GM03348 (cell line): ENCODE measurements around the gene EVC2.
"Not testable (repeated sequence)": the region's sequence is repeated elsewhere in the genome, so short reads cannot be mapped to it uniquely, and the experiment has no call there.

Experiments
- DNase-seq: peaks from one replicate; pipeline ENCODE4 v3.0.0; 2012; ENCODE audit warnings: low spot score

The EVC2 gene

DNA sequence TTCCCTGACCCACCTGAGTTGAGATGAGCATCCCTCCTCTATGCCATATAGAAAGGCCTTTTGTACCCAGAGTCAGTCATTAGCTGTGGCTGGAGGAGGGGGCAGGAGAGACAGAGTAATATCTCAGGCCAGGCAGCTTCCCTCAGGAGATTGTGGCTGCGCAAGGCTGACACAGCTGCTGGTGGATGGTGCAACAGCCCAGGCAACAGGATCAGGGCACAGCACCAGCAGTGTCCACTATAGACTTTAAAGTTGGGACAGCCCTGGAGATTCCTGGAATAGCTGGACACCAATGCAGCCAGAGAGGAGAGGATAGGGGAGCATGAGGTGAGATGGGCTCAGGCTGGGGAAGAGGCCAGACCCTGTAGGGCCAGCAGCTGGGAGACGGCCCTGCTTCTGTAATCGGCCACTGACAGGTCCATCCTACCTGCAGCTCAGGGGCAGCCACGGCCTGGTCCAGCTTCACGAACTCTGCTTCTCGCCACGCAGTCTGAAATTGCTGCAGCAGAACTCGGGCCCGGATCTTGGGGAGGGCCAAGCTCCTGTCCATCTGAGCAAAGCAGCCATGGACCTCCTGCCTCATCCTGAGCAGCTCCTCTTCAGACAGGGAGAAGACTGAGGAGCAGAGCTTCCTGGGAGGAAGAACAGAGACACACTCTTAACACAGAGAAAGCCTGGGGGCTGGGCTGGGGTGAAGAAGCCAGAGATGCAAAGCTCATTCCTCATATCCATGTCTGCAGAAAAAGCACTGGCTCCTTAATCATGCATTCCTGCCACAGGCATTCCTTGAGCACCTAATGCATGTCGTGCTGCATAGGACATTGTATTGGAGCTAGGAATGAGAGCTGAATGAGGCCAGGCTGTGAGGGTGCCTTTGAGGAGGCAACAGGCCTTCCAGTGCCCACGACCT lies 90.1 kb downstream of the EVC2 start:
- DNase-seq: no peak

GRCh38 chr4:5616331-5616950 lies 91.9 kb downstream of the EVC2 start:
- DNase-seq: no peak

DNA sequence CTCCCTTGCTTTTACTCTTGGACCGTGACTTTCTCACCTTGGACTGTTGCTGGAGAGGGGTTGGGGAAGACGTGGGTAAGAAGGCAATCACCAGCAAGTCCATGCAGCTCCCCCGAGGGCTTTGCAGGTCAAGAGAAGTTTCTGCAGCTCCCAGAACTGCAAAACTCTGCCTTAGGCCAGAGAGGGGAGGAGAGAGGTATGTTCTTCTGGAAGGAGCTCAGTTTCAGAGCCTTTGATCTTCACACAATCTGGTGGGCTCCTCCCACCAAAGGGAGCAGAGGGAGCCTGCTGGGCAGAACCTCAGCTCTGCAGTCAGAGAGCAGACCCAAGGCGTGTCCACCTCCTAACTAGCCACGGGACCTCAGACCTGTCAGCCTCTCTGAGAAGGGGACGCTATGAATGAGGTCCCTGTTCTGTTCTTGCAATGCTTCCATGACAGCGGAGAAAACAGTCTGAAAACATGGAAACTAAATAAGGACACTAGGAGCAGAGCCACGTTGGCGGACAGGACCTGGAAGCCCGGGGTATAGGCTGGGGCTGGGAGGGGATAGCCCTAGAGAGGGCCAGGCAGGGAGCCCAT lies 92.8 kb downstream of the EVC2 start:
- DNase-seq: no peak

DNA sequence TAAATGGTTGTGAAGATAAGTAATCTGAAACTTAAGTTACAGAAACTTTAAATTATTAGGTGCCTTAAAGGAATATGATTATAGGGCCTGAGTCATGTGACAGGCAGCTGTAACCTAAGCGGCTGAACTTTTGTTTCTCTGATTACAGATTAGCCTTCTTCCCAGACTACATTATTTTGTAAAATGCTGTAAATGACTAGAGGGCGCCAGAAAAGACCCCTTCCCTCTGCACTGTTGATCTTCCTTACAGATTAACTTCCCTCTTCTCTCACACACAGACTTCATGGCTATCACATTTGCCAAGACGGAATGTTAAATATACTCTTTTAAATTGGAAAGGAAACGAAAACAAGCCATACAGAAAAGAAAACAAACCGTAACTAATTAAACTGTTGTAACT lies 96.6 kb downstream of the EVC2 start:
- no peak for DNase-seq

- no peak for DNase-seq
Observed at GRCh38 chr4:5609306-5610007, 98.9 kb downstream of the EVC2 start.

DNA sequence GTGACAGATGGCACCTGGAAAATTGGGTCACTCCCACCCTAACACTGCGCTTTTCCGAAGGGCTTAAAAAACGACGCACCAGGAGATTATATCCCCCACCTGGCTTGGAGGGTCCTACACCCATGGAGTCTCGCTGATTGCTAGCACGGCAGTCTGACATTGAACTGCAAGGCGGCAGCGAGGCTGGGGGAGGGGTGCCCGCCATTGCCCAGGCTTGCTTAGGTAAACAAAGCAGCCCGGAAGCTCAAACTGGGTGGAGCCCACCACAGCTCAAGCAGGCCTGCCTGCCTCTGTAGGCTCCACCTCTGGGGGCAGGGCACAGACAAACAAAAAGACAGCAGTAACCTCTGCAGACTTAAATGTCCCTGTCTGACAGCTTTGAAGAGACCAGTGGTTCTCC lies 114.5 kb downstream of the EVC2 start:
- DNase-seq: not testable (repeated sequence)

- DNase-seq: no peak
Observed at GRCh38 chr4:5592272-5592671, 116.1 kb downstream of the EVC2 start.

- no peak for DNase-seq
Observed at GRCh38 chr4:5589495-5589894, 118.9 kb downstream of the EVC2 start.

- no peak for DNase-seq
Observed at GRCh38 chr4:5588046-5588445, 120.3 kb downstream of the EVC2 start.

DNA sequence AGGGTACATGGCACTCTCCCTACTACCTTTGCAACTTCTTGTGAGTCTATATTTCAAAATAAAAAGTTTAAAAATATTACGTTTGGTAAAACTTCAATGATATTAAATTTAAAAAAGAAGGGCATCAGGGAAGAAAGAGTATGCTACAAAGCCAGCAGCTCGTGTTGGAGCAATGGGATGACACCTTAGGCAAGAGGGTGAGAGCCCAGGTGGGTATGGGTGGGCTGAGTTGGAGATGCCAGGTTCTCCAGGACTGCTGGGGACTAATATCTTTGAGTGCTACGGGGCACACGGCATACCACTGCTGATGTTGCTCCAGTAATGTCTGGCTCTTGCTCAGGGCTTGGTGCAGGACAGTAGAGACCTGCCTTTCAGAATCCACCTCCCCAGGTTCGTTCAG lies 132.4 kb downstream of the EVC2 start:
- no peak for DNase-seq

GRCh38 chr4:5574386-5574785 lies 134.0 kb downstream of the EVC2 start:
- no peak for DNase-seq

- DNase-seq: no peak
Observed at GRCh38 chr4:5573965-5574364, 134.4 kb downstream of the EVC2 start.

DNA sequence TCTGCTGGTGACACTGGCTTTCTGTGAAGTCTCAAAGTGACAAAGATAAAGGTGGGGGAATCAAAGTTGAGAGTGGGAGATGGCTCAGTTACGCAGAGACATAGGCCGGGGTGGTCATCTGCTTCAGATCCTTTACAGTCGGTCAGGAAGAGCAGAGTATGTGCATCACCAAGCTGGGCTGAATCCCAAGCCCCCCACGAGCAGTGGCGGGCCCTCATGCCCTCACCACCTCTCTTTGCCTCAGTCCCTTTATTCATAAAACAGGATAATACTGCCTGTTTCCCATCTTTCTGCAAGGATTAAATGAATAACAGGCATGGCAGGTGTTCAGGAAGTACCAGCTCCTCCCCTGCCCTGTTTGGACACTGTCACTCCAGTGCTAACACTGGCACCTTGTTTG lies 135.6 kb downstream of the EVC2 start:
- DNase-seq: no peak

- DNase-seq: peak; percentile 25
Observed at GRCh38 chr4:5572114-5572513, 136.2 kb downstream of the EVC2 start.

- no peak for DNase-seq
Observed at GRCh38 chr4:5571646-5572045, 136.7 kb downstream of the EVC2 start.

GRCh38 chr4:5569451-5569850 lies 138.9 kb downstream of the EVC2 start:
- DNase-seq: no peak

- DNase-seq: no peak
Observed at GRCh38 chr4:5568931-5569330, 139.4 kb downstream of the EVC2 start.

GRCh38 chr4:5568336-5568735 lies 140.0 kb downstream of the EVC2 start:
- DNase-seq: no peak

GRCh38 chr4:5566991-5567390 lies 141.4 kb downstream of the EVC2 start:
- no peak for DNase-seq

GRCh38 chr4:5566526-5566925 lies 141.8 kb downstream of the EVC2 start:
- no peak for DNase-seq

- DNase-seq: no peak
Observed at GRCh38 chr4:5563856-5564255, 144.5 kb downstream of the EVC2 start.

- DNase-seq: no peak
Observed at GRCh38 chr4:5562476-5562875, 145.9 kb downstream of the EVC2 start.

GRCh38 chr4:5561286-5561685 lies 147.1 kb downstream of the EVC2 start:
- no peak for DNase-seq
